Neural progenitor cell (in vitro differentiated cells): ENCODE measurements around the gene ZCWPW1.

Experiments used
- EZH2phosphoT487 ChIP-seq: fragments of 200-600 bp; sonication (generic); IDR thresholded peaks from 2 replicates; pipeline ENCODE4 v1.6.1; 2017; ENCODE audit warnings: antibody characterized with exemption
- TF ChIP-seq, protein P1 (sequence below): fragments of 200-600 bp; sonication (generic); IDR thresholded peaks from 2 replicates; pipeline ENCODE4 v1.5.1; 2017; ENCODE audit warnings: antibody characterized with exemption, mild to moderate bottlenecking

- TF ChIP-seq, protein P1, sequence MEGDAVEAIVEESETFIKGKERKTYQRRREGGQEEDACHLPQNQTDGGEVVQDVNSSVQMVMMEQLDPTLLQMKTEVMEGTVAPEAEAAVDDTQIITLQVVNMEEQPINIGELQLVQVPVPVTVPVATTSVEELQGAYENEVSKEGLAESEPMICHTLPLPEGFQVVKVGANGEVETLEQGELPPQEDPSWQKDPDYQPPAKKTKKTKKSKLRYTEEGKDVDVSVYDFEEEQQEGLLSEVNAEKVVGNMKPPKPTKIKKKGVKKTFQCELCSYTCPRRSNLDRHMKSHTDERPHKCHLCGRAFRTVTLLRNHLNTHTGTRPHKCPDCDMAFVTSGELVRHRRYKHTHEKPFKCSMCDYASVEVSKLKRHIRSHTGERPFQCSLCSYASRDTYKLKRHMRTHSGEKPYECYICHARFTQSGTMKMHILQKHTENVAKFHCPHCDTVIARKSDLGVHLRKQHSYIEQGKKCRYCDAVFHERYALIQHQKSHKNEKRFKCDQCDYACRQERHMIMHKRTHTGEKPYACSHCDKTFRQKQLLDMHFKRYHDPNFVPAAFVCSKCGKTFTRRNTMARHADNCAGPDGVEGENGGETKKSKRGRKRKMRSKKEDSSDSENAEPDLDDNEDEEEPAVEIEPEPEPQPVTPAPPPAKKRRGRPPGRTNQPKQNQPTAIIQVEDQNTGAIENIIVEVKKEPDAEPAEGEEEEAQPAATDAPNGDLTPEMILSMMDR = no peak
- no peak for TF ChIP-seq EZH2phosphoT487
Observed at GRCh38 chr7:100419660-100420226, 8.8 kb downstream of the ZCWPW1 start.
